ENCODE measurements around the gene RARB. TPM values are rescaled to one million over a fixed set of nuclear protein-coding genes. Genes with fewer than 3 reads are reported as not detected.

Gene RARB
- total and polyA plus RNA-seq, 2 experiments from 2014 or later = 0.14 to 0.42 TPM

DNA sequence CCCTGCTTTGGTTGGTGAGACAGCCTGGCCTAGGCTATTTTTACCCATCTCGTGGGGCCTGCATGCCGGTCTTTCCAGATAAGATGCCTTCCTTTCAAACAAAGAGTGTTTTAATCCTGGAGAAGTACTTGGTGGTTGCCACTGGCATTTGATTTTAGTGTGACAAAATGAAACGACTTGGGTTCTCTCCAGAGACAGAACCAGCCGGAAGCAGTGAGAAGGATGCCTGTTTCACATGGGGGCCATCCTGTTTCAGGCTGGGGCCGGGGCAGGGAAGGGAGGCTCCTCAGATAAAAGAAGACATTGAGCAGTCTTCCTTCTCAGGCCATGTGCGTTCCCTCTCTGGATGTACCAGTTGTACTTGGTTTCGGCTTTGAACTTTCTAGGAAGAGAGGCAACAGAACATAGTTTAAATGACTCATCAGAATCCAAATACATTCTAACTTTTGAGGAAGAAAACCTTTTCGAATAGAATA lies 161.8 kb downstream of the RARB start:
- Histone ChIP-seq H3F3A (replicated peaks; ENCODE audit: low read depth) (no peaks in the 10 kb centered on the region), H3K4me2 (no peak overlapping the region), H3K79me2 (replicated peaks; ENCODE audit: insufficient read depth) (no peaks in the 10 kb centered on the region), H3K4me3 (no peak overlapping the region), H3K27me3 (ENCODE audit: insufficient read depth) (no peaks in the 10 kb centered on the region), H4K20me1 (replicated peaks; ENCODE audit: insufficient read depth) (no peaks in the 10 kb centered on the region), H3K27ac (ENCODE audit: low read depth) (no peak overlapping the region), H3K36me3 (ENCODE audit: insufficient read depth) (no peaks in the 10 kb centered on the region), H3K4me1 (ENCODE audit: insufficient read depth) (no peaks in the 10 kb centered on the region), H3K9me2 (ENCODE audit: insufficient read depth) (no peaks in the 10 kb centered on the region), H2AFZ (no peak overlapping the region)
- H3K36me3 Mint-ChIP-seq (ENCODE audit: low read depth) = no peaks in the 10 kb centered on the region
- TF ChIP-seq, protein P1, sequence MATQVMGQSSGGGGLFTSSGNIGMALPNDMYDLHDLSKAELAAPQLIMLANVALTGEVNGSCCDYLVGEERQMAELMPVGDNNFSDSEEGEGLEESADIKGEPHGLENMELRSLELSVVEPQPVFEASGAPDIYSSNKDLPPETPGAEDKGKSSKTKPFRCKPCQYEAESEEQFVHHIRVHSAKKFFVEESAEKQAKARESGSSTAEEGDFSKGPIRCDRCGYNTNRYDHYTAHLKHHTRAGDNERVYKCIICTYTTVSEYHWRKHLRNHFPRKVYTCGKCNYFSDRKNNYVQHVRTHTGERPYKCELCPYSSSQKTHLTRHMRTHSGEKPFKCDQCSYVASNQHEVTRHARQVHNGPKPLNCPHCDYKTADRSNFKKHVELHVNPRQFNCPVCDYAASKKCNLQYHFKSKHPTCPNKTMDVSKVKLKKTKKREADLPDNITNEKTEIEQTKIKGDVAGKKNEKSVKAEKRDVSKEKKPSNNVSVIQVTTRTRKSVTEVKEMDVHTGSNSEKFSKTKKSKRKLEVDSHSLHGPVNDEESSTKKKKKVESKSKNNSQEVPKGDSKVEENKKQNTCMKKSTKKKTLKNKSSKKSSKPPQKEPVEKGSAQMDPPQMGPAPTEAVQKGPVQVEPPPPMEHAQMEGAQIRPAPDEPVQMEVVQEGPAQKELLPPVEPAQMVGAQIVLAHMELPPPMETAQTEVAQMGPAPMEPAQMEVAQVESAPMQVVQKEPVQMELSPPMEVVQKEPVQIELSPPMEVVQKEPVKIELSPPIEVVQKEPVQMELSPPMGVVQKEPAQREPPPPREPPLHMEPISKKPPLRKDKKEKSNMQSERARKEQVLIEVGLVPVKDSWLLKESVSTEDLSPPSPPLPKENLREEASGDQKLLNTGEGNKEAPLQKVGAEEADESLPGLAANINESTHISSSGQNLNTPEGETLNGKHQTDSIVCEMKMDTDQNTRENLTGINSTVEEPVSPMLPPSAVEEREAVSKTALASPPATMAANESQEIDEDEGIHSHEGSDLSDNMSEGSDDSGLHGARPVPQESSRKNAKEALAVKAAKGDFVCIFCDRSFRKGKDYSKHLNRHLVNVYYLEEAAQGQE (IDR thresholded peaks at IDR 0.05; ENCODE audit: unreplicated experiment) = no peak
- TF ChIP-seq EZH2 (IDR thresholded peaks at IDR 0.05; ENCODE audit: low read depth, unreplicated experiment) (no peak), ZNF331 (CRISPR knock-in tag; IDR thresholded peaks at IDR 0.05; ENCODE audit: low read depth) (no peak), EZH2phosphoT487 (IDR thresholded peaks at IDR 0.05; ENCODE audit: unreplicated experiment) (no peak)
- TF ChIP-seq, protein P2, sequence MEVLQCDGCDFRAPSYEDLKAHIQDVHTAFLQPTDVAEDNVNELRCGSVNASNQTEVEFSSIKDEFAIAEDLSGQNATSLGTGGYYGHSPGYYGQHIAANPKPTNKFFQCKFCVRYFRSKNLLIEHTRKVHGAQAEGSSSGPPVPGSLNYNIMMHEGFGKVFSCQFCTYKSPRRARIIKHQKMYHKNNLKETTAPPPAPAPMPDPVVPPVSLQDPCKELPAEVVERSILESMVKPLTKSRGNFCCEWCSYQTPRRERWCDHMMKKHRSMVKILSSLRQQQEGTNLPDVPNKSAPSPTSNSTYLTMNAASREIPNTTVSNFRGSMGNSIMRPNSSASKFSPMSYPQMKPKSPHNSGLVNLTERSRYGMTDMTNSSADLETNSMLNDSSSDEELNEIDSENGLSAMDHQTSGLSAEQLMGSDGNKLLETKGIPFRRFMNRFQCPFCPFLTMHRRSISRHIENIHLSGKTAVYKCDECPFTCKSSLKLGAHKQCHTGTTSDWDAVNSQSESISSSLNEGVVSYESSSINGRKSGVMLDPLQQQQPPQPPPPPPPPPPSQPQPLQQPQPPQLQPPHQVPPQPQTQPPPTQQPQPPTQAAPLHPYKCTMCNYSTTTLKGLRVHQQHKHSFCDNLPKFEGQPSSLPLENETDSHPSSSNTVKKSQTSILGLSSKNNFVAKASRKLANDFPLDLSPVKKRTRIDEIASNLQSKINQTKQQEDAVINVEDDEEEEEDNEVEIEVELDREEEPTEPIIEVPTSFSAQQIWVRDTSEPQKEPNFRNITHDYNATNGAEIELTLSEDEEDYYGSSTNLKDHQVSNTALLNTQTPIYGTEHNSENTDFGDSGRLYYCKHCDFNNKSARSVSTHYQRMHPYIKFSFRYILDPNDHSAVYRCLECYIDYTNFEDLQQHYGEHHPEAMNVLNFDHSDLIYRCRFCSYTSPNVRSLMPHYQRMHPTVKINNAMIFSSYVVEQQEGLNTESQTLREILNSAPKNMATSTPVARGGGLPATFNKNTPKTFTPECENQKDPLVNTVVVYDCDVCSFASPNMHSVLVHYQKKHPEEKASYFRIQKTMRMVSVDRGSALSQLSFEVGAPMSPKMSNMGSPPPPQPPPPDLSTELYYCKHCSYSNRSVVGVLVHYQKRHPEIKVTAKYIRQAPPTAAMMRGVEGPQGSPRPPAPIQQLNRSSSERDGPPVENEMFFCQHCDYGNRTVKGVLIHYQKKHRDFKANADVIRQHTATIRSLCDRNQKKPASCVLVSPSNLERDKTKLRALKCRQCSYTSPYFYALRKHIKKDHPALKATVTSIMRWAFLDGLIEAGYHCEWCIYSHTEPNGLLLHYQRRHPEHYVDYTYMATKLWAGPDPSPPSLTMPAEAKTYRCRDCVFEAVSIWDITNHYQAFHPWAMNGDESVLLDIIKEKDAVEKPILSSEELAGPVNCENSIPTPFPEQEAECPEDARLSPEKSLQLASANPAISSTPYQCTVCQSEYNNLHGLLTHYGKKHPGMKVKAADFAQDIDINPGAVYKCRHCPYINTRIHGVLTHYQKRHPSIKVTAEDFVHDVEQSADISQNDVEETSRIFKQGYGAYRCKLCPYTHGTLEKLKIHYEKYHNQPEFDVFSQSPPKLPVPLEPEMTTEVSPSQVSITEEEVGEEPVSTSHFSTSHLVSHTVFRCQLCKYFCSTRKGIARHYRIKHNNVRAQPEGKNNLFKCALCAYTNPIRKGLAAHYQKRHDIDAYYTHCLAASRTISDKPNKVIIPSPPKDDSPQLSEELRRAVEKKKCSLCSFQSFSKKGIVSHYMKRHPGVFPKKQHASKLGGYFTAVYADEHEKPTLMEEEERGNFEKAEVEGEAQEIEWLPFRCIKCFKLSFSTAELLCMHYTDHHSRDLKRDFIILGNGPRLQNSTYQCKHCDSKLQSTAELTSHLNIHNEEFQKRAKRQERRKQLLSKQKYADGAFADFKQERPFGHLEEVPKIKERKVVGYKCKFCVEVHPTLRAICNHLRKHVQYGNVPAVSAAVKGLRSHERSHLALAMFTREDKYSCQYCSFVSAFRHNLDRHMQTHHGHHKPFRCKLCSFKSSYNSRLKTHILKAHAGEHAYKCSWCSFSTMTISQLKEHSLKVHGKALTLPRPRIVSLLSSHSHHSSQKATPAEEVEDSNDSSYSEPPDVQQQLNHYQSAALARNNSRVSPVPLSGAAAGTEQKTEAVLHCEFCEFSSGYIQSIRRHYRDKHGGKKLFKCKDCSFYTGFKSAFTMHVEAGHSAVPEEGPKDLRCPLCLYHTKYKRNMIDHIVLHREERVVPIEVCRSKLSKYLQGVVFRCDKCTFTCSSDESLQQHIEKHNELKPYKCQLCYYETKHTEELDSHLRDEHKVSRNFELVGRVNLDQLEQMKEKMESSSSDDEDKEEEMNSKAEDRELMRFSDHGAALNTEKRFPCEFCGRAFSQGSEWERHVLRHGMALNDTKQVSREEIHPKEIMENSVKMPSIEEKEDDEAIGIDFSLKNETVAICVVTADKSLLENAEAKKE (CRISPR knock-in tag; IDR thresholded peaks at IDR 0.05) = no peak
- no peak overlapping the region for H3K4me3 Mint-ChIP-seq
- ATAC-seq (no peak), DNase-seq (ENCODE audit: low spot score) (no peak)
- peaks cover 2% of the 10 kb centered on the region for H3K27me3 Mint-ChIP-seq (ENCODE audit: insufficient read depth, low read depth, poor library complexity)
- peak overlapping the region; percentile 46; the same call in 1 of the 2 replicates for H3K27ac Mint-ChIP-seq
- no peaks in the 10 kb centered on the region; the same call in 2 of the 3 replicates for H3K9me3 Mint-ChIP-seq
- H3K4me1 Mint-ChIP-seq = peaks cover 10% of the 10 kb centered on the region; the same call in 2 of the 3 replicates

Measured in GM23338 (cell line).